Activated CD8-positive, alpha-beta memory T cell treated with anti-CD3 and anti-CD28 coated beads for 48 hours (primary cell): ENCODE results near the gene PPP2R2C.

Experiments used
- DNase-seq, 3 experiments: peaks; one replicate each; pipeline ENCODE4 v3.0.0-alpha.2; 2020; ENCODE audit warnings: low read depth in 2 of 3, low spot score in 2 of 3

Gene PPP2R2C

DNA sequence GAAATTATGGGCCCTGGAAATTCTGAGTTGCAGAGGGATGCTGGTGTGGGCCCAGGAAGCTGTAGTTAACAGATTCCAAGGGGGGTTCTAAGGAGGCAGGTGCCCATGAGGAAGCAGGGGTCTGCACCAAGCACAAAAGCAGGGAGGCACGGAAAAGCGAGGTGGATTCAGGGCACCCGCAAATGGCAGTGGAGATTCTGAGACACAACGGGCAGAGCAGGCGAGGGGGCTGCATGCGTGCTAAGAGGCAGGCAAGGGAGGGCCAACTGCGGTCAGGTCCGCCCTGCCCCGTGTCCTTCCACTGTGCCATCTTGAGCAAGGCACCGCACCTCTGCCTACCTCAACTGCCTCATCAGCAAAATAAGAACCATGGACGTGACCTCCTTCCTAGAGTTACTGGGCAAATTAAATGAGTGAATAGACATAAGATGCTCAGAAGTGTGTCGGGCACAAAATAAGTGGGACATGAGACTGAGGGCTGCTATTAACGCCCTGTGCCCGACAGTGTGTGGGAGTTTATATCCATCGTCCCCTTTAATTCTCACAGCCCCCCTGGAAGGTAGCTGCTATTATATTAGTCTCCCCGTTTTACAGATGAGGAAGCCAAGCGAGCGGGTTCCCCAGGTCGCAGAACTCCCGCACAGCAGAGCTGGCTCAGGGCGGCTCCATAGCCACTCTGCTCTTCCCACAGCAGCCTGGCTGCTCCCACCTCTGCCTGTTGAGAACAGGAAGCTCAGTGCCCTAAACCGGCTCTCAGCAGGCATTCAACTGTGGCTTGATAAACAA is 67.6 kb downstream of the PPP2R2C start:
- no peak for DNase-seq

GRCh38 chr4:6403400-6403685 is 69.1 kb downstream of the PPP2R2C start:
- no peak for DNase-seq

- DNase-seq, result no peak
These were observed 69.6 kb downstream of the PPP2R2C start for GRCh38 chr4:6402566-6403399.

- no peak for DNase-seq
These were observed 70.6 kb downstream of the PPP2R2C start for GRCh38 chr4:6401797-6402196.

- no peak for DNase-seq
These were observed 75.6 kb downstream of the PPP2R2C start for GRCh38 chr4:6396696-6397236.

GRCh38 chr4:6395466-6396228 is 76.8 kb downstream of the PPP2R2C start:
- DNase-seq, result no peak

GRCh38 chr4:6394671-6395081 is 77.7 kb downstream of the PPP2R2C start:
- no peak for DNase-seq

- DNase-seq, result no peak
These were observed 78.6 kb downstream of the PPP2R2C start for GRCh38 chr4:6393544-6394475.

GRCh38 chr4:6393066-6393465 is 79.3 kb downstream of the PPP2R2C start:
- no peak for DNase-seq

GRCh38 chr4:6392407-6392806 is 80.0 kb downstream of the PPP2R2C start:
- DNase-seq, result no peak

DNA sequence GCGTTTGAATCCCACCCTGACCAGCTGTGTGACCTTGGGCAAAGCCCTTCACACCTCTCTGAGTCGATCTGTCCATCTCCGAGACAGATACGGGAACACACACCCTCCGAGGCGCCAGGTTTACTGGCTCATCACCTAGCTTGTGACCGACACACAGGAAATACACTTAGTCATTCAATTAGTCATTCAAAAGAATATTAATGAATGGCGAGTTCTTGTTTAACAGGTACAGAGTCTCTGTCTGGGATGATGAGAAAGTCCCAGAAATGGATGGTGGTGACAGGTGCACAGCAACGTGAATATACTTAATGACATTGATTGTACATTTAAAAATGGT is 80.6 kb downstream of the PPP2R2C start:
- no peak for DNase-seq

DNA sequence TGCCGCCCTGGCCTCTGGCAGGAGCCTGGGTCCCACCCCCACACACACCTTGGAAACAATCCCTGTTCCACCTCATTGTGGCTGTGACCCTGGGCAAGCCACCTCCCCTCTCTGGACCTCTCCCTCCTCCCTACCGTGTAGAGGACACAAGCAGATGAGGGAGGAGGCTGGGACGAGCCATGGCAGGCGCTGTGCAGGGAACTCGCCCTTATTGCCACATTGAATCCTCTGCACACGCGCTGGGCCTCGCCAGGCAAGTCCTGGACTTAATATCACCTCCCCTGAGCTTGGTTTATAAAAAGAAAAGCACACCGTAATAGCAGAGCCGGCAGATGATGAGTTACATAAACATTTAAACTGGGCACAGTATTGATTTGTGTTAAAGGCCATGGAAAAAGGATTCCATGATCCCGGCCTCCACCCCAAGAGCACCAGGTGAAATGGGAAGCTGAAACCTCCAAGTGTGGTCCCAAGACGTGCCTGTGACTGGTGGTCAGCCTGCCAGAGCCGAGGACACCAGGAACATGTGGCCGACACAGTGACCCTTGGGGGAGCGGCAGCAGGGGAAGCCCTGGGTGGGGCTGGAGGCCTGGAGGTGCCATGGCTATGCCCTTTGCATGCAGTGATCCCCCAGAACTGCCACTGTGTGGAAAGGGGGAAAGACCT is 81.1 kb downstream of the PPP2R2C start:
- DNase-seq, result no peak

DNA sequence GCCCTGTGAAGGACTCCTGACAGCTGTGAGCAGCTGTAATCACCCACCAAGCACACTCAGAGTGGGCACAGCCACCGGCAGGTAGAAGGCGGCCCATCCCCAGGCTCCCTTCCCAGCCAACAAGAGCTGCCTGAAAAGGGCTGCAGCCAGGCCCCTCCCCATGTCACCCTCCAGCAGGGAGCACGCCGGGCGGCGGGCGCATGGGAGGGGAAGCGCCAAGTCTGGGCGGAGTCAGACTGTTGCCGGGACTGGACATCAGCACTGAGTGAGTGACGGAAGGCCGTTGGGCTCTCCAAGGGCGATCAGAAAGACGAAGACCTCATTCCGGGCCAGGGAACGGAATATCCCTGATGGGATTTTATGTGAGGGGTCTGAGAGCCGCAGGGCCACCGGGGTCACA is 82.1 kb downstream of the PPP2R2C start:
- no peak for DNase-seq

DNA sequence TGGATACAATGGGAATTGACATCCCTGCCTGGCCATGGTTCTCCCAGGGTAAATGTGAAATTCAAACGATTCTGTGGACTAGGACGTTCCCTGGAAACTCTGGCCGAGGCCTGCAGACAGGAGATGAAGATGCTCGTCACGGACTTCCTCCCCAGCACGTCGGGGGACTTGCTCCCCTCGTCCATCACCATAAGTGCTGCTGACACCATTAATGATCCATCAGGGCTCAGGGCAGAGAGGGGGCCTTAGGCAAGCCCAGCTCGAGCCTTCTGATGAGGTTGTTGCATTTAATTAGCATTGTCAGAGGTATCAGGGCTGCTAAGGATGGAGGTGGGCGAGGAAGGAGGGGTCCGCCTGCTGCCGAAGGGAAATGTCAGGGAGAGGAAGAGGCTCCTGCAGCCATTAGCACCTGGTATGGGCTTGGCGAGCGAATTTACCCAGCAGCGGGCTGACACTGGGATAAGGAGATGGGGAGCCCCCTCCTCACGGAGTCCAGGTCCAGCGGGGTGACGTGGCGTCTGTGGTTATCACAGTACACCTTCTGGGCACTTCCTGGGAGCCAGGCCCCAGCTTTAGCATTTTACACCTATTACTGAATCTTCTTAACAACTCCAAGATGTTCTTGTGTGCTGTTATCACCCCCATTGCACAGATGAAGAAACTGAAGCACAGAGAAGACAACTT is 83.1 kb downstream of the PPP2R2C start:
- DNase-seq, result no peak

- DNase-seq, result no peak
These were observed 83.7 kb downstream of the PPP2R2C start for GRCh38 chr4:6388713-6389112.

DNA sequence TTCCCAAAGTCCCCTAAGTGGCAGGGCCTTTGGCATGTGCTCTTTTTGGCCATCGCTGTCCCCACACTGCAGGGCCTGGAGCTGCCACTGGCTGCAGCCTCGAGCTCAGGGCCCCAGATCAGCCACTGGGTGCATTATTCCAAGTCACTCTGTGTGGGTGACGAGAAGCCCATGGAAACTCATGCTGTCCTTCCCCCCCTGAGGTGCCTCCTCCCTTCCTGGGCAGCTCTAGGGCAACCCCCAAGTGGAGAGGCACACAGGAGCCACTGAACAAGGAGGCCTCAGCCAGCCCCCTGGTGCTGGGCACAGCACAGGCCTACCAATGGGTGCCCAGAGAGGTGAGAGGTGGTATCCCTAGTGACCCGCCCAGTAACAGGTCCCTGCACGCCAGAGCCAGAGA is 84.5 kb downstream of the PPP2R2C start:
- no peak for DNase-seq

DNA sequence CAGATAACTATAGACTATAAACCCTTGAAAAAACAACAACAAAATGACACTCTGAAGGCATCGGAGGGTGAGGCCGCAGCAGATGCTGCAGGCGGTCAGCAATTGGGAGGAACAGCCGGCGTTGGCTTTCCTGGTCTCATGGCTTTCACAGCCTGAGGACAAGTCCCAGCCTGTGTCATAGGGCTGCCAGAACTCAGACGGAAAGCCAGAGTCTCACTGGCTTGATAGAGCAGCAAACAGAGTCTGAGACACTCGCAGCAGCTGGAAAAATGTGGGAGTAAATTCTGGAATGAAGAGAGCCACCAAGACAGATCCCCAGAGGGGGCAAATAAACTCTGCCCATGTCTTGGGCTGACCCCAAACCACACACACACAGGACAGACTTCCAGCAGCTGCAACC is 86.3 kb downstream of the PPP2R2C start:
- no peak for DNase-seq

- DNase-seq, result no peak
These were observed 87.1 kb downstream of the PPP2R2C start for GRCh38 chr4:6385288-6385687.

DNA sequence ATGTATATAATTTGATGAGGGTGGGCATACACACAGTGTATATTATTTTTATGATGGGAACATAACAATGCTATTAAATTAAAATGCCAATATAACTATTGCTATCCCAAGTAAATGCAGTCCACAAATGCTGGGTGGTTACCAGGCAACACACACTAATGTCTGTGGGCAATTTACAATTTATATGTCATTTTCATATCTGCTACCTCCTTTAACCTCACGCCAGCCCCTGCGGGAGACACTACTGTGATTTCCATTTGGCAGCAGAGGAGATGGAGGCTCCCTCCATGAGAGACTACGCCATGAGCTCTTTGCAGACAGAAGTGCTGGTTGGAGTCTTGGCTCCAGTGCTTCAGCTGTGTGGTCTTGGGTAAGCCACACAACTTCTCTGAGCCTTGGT is 87.9 kb downstream of the PPP2R2C start:
- no peak for DNase-seq

DNA sequence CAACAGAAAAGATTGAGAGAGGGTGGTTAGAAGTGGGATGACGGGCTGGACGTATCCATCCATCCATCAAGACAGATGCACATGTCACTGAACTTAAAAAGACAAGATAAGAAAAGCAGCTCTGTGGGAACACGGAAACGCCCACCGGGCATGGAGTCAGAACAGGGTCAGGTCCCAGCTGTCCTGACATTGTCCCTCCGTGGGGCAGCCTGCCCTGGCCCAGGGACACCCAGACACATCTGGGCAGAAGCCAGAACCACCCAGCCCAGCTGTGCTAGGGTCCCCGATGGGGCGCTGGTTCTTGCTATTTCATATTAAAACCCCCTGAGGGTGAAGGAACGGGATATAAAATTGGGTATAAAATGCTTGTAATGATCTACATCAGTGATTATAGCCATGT is 88.5 kb downstream of the PPP2R2C start:
- DNase-seq, result no peak
